HG03039 (cell line): ENCODE measurements around the gene ENHO.
"Not testable (repeated sequence)": the region's sequence is repeated elsewhere in the genome, so short reads cannot be mapped to it uniquely, and the experiment has no call there.

Experiments
- ATAC-seq: cut with Tn5 transposase; IDR thresholded peaks from one replicate; pipeline ENCODE4 v1.9.1; 2021; ENCODE audit warnings: mild to moderate bottlenecking, moderate library complexity; ENCODE audit not compliant: unreplicated experiment

The ENHO gene

GRCh38 chr9:34482746-34483145 is 40.0 kb downstream of the ENHO start:
- ATAC-seq, result not testable (repeated sequence)

- ATAC-seq, result not testable (repeated sequence)
These were observed 41.2 kb downstream of the ENHO start for GRCh38 chr9:34481620-34482019.

GRCh38 chr9:34479431-34479866 is 43.3 kb downstream of the ENHO start:
- ATAC-seq, result no peak

- no peak for ATAC-seq
These were observed 45.2 kb downstream of the ENHO start for GRCh38 chr9:34477541-34477940.

GRCh38 chr9:34475097-34475496 is 47.7 kb downstream of the ENHO start:
- ATAC-seq, result no peak
